HepG2 (cell line): ENCODE measurements around the gene CLCNKA.

Experiments
- ARNT2 ChIP-seq: sonication (generic); formaldehyde crosslinking; IDR thresholded peaks from 2 replicates; pipeline ENCODE4 v1.8.0; 2022; ENCODE audit warnings: mild to moderate bottlenecking, low read depth, missing genetic modification reagents, moderate library complexity
- JUND ChIP-seq: sonication (generic); formaldehyde crosslinking; IDR thresholded peaks from 2 replicates; pipeline ENCODE4 v1.8.0; 2022; ENCODE audit warnings: mild to moderate bottlenecking, missing genetic modification reagents
- ZBTB7A ChIP-seq: sonication (generic); formaldehyde crosslinking; IDR thresholded peaks from 2 replicates; pipeline ENCODE4 v1.8.0; 2022; ENCODE audit warnings: mild to moderate bottlenecking, missing genetic modification reagents
- ZZZ3 ChIP-seq: sonication (generic); formaldehyde crosslinking; IDR thresholded peaks from 2 replicates; pipeline ENCODE4 v1.4.0; 2020; ENCODE audit warnings: missing genetic modification reagents, mild to moderate bottlenecking, borderline replicate concordance
- TF ChIP-seq, protein P1 (sequence below): sonication (generic); formaldehyde crosslinking; IDR thresholded peaks from 2 replicates; pipeline ENCODE4 v1.5.0; 2020; ENCODE audit warnings: mild to moderate bottlenecking, missing genetic modification reagents, moderate library complexity

DNA sequence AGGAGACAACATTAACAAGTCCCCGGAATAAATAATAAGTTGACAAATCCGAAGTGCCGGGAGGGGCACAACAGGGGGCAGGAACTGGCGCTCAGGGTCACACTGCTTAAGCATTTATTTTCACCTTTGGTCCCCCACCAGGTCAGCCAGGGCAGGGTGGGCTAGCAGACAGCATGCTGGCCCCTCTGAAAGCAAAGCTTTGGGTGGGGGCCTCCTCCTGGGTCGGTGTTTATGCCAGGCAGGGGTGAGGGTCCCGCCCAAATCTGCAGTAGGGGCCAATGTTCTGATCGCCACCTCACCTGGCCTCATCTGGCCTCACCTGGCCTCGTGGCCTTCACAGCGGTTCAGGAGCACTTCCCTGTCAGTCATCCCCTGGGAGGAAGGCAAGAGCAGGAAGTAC lies 59.8 kb downstream of the CLCNKA start:
- no peak for TF ChIP-seq ARNT2
- TF ChIP-seq, protein P1, sequence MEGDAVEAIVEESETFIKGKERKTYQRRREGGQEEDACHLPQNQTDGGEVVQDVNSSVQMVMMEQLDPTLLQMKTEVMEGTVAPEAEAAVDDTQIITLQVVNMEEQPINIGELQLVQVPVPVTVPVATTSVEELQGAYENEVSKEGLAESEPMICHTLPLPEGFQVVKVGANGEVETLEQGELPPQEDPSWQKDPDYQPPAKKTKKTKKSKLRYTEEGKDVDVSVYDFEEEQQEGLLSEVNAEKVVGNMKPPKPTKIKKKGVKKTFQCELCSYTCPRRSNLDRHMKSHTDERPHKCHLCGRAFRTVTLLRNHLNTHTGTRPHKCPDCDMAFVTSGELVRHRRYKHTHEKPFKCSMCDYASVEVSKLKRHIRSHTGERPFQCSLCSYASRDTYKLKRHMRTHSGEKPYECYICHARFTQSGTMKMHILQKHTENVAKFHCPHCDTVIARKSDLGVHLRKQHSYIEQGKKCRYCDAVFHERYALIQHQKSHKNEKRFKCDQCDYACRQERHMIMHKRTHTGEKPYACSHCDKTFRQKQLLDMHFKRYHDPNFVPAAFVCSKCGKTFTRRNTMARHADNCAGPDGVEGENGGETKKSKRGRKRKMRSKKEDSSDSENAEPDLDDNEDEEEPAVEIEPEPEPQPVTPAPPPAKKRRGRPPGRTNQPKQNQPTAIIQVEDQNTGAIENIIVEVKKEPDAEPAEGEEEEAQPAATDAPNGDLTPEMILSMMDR (CRISPR knock-in tag), result no peak
- TF ChIP-seq JUND, result no peak
- no peak for TF ChIP-seq ZZZ3 (CRISPR knock-in tag)
- no peak for TF ChIP-seq ZBTB7A (CRISPR knock-in tag)
